Ecto neural progenitor cell (in vitro differentiated cells): ENCODE measurements around the gene IDH3G.

Source experiments
- DNase-seq: peaks from one replicate; pipeline ENCODE4 v3.0.0-alpha.2; 2018; ENCODE audit warnings: low spot score

Gene IDH3G

DNA sequence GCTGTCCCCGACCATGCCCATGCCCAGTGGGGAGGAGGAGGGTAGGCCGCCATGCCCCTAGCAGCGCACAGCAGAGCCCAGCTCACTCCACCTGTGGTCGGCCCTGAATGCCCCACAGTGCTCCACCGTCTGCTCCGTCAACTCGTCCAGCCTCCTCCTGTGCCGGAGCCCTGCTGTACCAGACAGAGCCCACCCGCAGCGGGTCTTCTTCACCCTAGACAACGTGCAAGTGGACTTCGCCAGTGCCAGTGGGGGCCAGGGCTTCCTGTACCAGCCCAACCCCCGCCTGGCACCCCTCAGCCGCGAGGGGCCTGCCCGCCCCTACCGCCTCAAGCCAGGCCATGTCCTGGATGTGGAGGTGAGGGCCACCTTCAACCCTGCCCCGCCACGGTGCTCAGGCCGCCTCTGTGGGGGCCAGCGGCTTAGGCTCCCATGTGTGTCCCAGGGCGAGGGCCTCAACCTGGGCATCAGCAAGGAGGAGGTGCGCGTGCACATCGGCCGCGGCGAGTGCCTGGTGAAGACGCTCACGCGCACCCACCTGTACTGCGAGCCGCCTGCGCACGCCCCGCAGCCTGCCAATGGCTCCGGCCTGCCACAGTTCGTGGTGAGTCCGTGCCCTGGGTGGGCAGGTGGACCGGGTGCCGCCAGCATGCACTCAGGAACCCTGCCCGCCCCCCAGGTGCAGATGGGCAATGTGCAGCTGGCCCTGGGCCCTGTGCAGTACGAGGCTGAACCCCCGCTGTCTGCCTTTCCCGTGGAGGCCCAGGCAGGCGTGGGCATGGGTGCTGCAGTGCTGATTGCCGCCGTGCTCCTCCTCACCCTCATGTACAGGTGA lies 20.2 kb downstream of the IDH3G start:
- no peak for DNase-seq

- no peak for DNase-seq
These were observed 21.0 kb downstream of the IDH3G start for GRCh38 chrX:153773218-153773611.

GRCh38 chrX:153772316-153773217 lies 21.6 kb downstream of the IDH3G start:
- DNase-seq: no peak

- DNase-seq: no peak
These were observed 22.5 kb downstream of the IDH3G start for GRCh38 chrX:153771415-153772315.

DNA sequence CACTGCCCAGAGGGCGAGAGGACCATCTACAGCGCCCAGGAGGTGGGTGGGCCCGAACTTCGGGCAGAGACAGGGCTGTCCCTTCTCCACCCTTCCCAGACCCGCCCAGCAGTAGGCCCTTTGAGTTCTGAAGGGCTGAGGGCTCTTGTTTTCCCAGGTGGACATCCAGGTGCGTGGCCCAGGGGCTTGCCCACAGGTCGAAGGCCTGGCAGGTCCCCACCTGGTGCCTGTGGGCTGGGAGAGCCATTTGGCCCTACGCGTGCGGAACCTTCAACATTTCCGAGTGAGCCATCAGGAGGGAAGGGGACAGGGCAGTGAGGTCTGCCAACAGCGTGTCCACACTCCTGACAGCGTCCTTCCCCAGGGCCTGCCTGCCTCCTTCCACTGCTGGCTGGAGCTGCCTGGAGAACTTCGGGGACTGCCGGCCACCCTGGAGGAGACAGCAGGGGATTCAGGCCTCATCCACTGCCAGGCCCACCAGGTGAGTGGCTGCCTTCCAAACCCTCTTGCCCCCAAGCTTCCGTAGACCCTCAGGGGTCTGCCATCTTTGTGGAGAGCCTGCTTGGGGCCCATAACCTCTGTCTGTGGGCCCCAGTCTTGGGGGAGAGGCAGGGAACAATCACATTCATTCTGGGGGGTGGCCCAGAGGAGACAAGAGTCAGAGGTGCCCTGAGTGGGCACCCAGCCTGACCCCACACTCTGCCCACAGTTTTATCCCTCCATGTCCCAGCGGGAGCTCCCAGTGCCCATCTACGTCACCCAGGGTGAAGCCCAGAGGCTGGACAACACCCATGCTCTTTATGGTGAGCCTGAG lies 23.4 kb downstream of the IDH3G start:
- no peak for DNase-seq

DNA sequence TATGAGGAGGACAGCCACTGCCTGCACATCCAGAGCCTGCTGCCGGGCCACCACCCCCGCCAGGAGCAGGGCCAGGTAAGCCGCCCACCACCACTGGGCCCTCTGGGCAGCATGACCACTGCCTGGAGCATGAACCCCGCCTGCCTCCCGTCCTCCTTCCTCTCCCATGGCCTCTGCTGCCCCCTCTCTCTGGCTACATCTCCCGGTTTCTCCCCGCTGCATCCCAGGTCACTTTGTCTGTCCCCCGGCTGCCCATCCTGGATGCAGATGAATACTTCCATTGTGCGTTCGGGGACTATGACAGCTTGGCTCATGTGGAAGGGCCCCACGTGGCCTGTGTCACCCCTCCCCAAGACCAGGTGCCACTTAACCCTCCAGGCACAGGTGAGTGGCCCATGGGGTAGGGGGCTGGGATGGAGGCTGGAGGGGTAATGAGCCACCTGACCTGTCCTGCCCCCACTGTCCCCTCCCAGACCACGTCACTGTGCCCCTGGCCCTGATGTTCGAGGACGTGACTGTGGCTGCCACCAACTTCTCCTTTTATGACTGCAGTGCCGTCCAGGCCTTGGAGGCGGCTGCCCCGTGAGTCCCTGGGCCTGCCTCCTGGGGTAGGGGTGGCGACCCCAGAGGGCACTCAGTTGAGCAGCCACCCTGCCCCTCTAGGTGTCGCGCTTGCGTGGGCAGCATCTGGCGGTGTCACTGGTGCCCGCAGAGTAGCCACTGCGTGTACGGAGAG lies 24.1 kb downstream of the IDH3G start:
- no peak for DNase-seq

DNA sequence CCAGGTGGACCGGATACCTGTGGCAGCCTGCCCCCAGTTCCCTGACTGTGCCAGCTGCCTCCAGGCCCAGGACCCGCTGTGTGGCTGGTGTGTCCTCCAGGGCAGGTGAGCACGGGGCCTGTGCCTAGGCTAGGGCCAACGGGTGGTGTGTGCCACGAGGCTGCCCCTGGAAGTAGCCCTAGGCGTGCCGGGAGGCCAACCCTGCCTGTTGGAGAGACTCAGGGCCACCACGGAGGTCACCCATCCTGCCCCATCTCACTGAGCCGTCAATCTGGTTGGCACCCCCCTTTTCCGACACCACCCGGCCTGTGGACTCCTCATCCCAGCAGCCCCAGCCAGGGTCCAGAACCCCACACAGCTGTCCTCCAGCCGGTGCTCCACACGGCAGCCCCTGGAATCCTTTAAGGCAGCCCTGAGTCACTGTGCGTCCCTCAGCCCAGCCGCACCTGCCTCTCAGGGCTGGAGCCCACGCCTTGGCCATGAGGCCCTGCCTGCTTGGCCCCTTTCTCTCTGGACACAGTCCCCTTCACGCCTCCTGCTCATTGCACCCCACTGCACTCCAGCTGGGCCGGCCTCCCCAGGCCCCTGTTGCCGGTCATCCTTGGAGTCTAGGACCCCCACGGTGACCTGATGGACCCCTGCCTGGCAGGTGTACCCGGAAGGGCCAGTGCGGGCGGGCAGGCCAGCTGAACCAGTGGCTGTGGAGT lies 24.9 kb downstream of the IDH3G start:
- DNase-seq: no peak

GRCh38 chrX:153768311-153769157 lies 25.6 kb downstream of the IDH3G start:
- DNase-seq: no peak

GRCh38 chrX:153767674-153768055 lies 26.5 kb downstream of the IDH3G start:
- no peak for DNase-seq

GRCh38 chrX:153766871-153767673 lies 27.1 kb downstream of the IDH3G start:
- no peak for DNase-seq

DNA sequence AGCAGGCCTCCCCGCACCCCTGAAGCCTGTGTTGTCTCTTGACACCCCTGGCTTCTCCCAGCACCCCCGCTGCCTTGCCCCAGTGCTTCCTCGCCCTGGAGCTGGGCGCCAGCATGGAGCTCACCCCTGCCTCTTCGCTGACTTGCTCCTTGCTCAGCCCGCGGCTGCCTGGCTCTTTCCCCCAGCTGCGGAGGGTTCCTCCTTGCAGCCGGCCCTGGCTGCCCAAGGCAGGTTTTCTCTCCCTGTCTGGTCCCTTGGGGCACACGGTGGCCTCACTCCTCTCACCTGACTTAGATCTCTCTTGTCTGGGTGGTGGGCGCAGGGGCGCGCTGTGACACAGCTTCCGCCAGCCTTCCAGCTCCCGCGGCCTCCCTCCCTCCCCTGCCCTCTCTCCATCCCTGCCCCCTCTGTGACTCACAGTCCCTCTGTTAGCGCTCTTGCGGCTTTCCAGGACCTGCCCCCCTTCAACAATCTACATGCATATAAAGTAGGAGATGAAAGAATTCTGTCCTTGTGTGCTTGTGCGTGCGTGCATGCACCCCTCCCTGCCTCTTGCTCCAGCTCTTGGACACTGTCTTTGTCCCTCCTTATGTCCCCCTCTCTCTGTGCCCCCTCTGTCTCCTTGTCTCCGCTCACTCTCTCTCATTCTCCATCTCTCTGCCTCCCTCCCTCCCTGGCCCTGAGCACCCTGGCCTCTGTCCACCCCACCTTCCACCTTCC lies 27.9 kb downstream of the IDH3G start:
- DNase-seq: no peak

DNA sequence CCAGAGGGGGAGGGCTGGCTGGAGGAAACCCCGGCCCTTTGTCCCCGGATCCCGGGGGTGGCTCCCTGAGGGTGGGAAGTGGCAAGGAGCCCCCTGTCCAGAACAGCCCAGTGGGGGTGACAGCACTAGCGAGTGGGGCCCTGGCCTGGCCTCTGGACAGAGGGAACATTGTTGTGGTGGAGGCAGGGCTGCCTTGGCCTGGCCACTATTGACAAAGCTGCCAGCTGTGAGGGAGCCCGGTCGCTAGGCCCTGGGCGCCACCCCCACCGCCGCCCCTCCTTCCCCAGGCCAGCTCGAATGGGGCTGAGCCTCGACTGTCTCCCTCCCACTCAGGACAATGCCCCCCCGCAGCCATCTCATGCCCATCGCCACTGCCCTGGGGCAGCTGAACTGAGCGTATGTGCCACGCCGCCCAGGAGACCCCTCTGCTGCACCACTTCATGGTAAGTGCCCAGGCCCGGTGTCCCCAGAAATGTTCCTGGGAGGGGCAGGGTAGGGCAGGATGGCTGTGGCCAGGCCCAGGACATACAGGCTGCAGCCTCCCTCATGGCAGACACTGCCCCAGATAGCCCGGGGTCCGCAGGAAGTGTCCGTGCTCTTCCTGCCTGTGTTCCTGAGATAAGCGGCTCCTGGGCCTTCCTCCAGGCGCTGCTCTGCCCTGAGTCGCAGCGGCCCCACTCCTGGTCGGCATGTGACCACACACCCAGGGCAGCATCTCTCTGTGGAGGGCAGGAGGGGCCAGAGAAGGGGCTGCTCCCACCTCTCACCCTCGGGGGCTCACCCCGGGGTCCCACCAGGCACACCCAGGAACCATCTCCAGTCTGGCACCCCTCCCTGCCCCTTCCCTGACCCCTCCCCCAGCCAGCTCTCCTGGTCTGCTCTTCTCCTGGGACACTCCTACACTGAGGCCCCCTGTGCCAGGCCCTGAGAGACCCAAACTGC lies 28.8 kb downstream of the IDH3G start:
- DNase-seq: no peak

DNA sequence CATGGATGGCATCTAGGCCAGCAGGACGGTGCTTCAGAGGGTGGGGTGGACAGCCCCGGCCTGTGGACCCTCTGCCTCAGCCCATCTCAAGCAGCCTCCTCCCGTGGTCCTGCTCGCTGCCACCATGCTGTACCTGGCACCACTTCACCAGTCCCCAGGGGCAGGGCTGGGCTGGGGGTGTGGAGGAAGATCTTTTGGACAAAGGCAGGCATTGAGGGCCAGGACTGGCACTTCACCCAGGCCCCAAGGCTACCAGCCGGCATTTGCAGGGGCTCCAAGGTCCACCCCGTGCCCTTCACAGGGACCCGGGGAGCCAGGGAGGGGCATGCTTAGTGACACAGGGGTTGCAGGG lies 29.4 kb downstream of the IDH3G start:
- DNase-seq: no peak

DNA sequence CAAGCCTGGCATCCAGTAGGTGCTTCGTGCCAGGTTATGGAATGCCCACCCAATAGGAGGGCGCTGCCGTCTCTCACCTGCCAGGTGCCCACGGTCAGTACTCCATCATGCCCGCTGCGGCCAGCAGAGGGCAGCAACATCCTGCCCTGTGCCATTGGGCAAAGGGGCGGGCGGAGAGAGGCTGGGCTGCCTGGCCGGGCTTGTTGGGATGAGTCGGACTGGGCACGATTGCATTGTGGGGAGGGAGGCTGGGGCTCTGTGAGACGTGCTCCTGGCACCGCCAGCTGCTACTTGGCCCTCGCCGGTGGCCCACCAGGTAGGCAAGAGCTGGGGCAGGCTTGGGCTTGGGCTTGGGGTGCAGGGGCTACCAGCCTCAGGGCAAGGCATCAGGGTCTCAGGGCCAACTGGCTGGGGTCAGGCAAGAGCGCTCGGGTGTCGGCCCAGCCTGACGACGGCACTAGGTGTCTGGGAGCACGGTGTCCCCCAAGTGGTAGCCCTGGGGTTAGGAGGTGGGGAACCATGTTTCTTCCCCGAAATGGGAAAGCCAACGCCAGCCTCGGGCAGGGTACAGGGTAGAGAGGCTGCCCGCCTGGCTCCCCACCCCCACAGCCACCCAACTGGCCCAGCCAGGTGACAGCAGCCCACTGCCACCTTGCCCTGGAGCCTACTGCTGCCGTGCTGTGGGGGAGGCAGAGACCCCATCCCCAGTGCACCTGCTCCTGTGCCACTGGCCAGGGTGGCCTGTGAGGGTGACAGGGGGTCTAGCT lies 30.0 kb downstream of the IDH3G start, which contains the start of gene PLXNB3:
Gene PLXNB3, plus strand, starts transcription at position 261 of the 767 bp plus-strand sequence. CDS start 1,287 bp downstream, outside the sequence.
- DNase-seq: peak; percentile 79

- DNase-seq: no peak
These were observed 30.8 kb downstream of the IDH3G start for GRCh38 chrX:153763298-153763932.
